H9 (cell line): ENCODE results near the gene NAV1. TPM values are rescaled to one million over a fixed set of nuclear protein-coding genes. Genes with fewer than 3 reads are reported as not detected.

Experiments used
- DNase-seq: peaks from one replicate; pipeline ENCODE4 v3.0.0-alpha.2; 2017
- H2AFZ ChIP-seq: one replicate; pipeline ENCODE4 v1.6.1; 2013; ENCODE audit warnings: mild to moderate bottlenecking, low read length, control low read depth, moderate library complexity
- H2AK5ac ChIP-seq: 2 replicates; pipeline ENCODE4 v1.6.1; 2013; ENCODE audit warnings: low read length, control low read depth, mixed read lengths; ENCODE audit not compliant: insufficient read length
- H2BK120ac ChIP-seq: one replicate; pipeline ENCODE4 v1.6.1; 2013; ENCODE audit warnings: low read depth, mild to moderate bottlenecking, low read length, control low read depth, inconsistent platforms; ENCODE audit not compliant: poor library complexity, severe bottlenecking
- H2BK12ac ChIP-seq: 2 replicates; pipeline ENCODE4 v1.6.1; 2013; ENCODE audit warnings: low read length, control low read depth, mixed read lengths, low read depth; ENCODE audit not compliant: insufficient read length
- H2BK15ac ChIP-seq: 2 replicates; pipeline ENCODE4 v1.6.1; 2013; ENCODE audit warnings: low read depth, low read length, control low read depth
- H2BK20ac ChIP-seq: one replicate; pipeline ENCODE4 v1.6.1; 2013; ENCODE audit warnings: low read depth, mild to moderate bottlenecking, low read length, control low read depth, inconsistent platforms; ENCODE audit not compliant: poor library complexity, severe bottlenecking
- H2BK5ac ChIP-seq: 2 replicates; pipeline ENCODE4 v1.6.1; 2013; ENCODE audit warnings: low read length, control low read depth, mixed read lengths; ENCODE audit not compliant: insufficient read length
- H3K14ac ChIP-seq: 2 replicates; pipeline ENCODE4 v1.6.1; 2013; ENCODE audit warnings: low read length, control low read depth; ENCODE audit not compliant: insufficient read depth
- H3K18ac ChIP-seq: 2 replicates; pipeline ENCODE4 v1.6.1; 2013; ENCODE audit warnings: low read depth, mild to moderate bottlenecking, mixed read lengths, low read length, control low read depth; ENCODE audit not compliant: insufficient read length
- H3K23ac ChIP-seq: 2 replicates; pipeline ENCODE4 v1.6.1; 2013; ENCODE audit warnings: low read length, control low read depth, mixed read lengths, low read depth; ENCODE audit not compliant: insufficient read length
- H3K23me2 ChIP-seq: 2 replicates; pipeline ENCODE4 v1.6.1; 2013; ENCODE audit warnings: low read depth, mild to moderate bottlenecking, mixed read lengths, low read length, control low read depth; ENCODE audit not compliant: insufficient read length, poor library complexity, severe bottlenecking
- H3K27ac ChIP-seq: 2 replicates; pipeline ENCODE4 v1.5.1; 2013; ENCODE audit warnings: low read length, control low read depth, mixed read lengths, low read depth; ENCODE audit not compliant: insufficient read length
- H3K27me3 ChIP-seq: 2 replicates; pipeline ENCODE4 v1.6.1; 2013; ENCODE audit warnings: low read length, control low read depth, inconsistent platforms; ENCODE audit not compliant: insufficient read depth
- H3K4ac ChIP-seq: 2 replicates; pipeline ENCODE4 v1.6.1; 2013; ENCODE audit warnings: low read depth, mild to moderate bottlenecking, control low read depth, inconsistent platforms, low read length, moderate library complexity
- H3K4me1 ChIP-seq: 2 replicates; pipeline ENCODE4 v1.6.1; 2013; ENCODE audit warnings: low read length, control low read depth, inconsistent platforms; ENCODE audit not compliant: insufficient read depth
- H3K4me2 ChIP-seq: 2 replicates; pipeline ENCODE4 v1.6.1; 2013; ENCODE audit warnings: low read length, control low read depth, mixed read lengths; ENCODE audit not compliant: insufficient read length, insufficient read depth
- H3K56ac ChIP-seq: 2 replicates; pipeline ENCODE4 v1.6.1; 2013; ENCODE audit warnings: low read depth, mild to moderate bottlenecking, mixed read lengths, low read length, control low read depth; ENCODE audit not compliant: insufficient read length
- H3K79me1 ChIP-seq: 2 replicates; pipeline ENCODE4 v1.6.1; 2013; ENCODE audit warnings: low read depth, mild to moderate bottlenecking, moderate library complexity, low read length, control low read depth, inconsistent platforms; ENCODE audit not compliant: insufficient read depth, poor library complexity, severe bottlenecking
- H3K79me2 ChIP-seq: 2 replicates; pipeline ENCODE4 v1.6.1; 2013; ENCODE audit warnings: low read length, control low read depth, inconsistent platforms; ENCODE audit not compliant: insufficient read depth
- H3K9ac ChIP-seq: 2 replicates; pipeline ENCODE4 v1.6.1; 2013; ENCODE audit warnings: low read length, control low read depth, mixed read lengths; ENCODE audit not compliant: insufficient read length; ENCODE audit errors: extremely low read depth
- H3K9me3 ChIP-seq: one replicate; pipeline ENCODE4 v1.6.1; 2013; ENCODE audit warnings: low read depth, low read length, inconsistent platforms; ENCODE audit not compliant: control insufficient read depth
- H3T11ph ChIP-seq: one replicate; pipeline ENCODE4 v1.6.1; 2013; ENCODE audit warnings: mild to moderate bottlenecking, low read length, control low read depth, inconsistent platforms
- H4K20me1 ChIP-seq: one replicate; pipeline ENCODE4 v1.6.1; 2013; ENCODE audit not compliant: control insufficient read depth, insufficient read length, insufficient read depth
- H4K5ac ChIP-seq: 2 replicates; pipeline ENCODE4 v1.6.1; 2013; ENCODE audit warnings: low read depth, mild to moderate bottlenecking, mixed read lengths, low read length, control low read depth; ENCODE audit not compliant: insufficient read length
- H4K8ac ChIP-seq: replicated peaks from 2 replicates; pipeline ENCODE4 v1.6.1; 2013; ENCODE audit warnings: low read length, control low read depth, mixed read lengths, low read depth; ENCODE audit not compliant: insufficient read length
- H4K91ac ChIP-seq: 2 replicates; pipeline ENCODE4 v1.6.1; 2013; ENCODE audit warnings: low read depth, mild to moderate bottlenecking, moderate library complexity, mixed read lengths, low read length, control low read depth; ENCODE audit not compliant: insufficient read length
- H3K27ac Mint-ChIP-seq, 3 experiments: 2 replicates in 2 of 3; 3 replicates in 1 of 3; pipeline ENCODE4 v1.8.0; 2020 to 2021; ENCODE audit warnings: mixed read lengths in 3 of 3, mild to moderate bottlenecking in 1 of 3, moderate library complexity in 1 of 3
- H3K27me3 Mint-ChIP-seq: 2 replicates; pipeline ENCODE4 v1.8.0; 2021; ENCODE audit warnings: low read depth, mild to moderate bottlenecking, moderate library complexity, mixed read lengths
- H3K36me3 Mint-ChIP-seq, 3 experiments: 2 replicates in 2 of 3; 3 replicates in 1 of 3; pipeline ENCODE4 v1.8.0; 2020 to 2021; ENCODE audit warnings: low read depth in 3 of 3, mixed read lengths in 3 of 3; ENCODE audit not compliant: insufficient read depth in 1 of 3
- H3K4me1 Mint-ChIP-seq, 2 experiments: 2 replicates each; pipeline ENCODE4 v1.8.0; 2020; ENCODE audit warnings: mixed read lengths in 2 of 2
- H3K4me3 Mint-ChIP-seq, 2 experiments: 2 replicates in 1 of 2; 3 replicates in 1 of 2; pipeline ENCODE4 v1.8.0; 2020 to 2021; ENCODE audit warnings: mild to moderate bottlenecking in 2 of 2, mixed read lengths in 2 of 2, moderate library complexity in 1 of 2
- H3K9me3 Mint-ChIP-seq, 2 experiments: 2 replicates in 1 of 2; 3 replicates in 1 of 2; pipeline ENCODE4 v1.8.0; 2020; ENCODE audit warnings: mild to moderate bottlenecking in 2 of 2, mixed read lengths in 2 of 2, moderate library complexity in 1 of 2
- CTCF ChIP-seq: fragments of 200-600 bp; sonication (generic); conservative IDR thresholded peaks from 3 replicates; pipeline ENCODE4 v1.8.0; 2021; ENCODE audit warnings: antibody characterized with exemption, mild to moderate bottlenecking
- WGBS: extraction: QIAGEN DNeasy Blood & Tissue Kit; methylation state at CpG from one replicate; pipeline ENCODE4 v1.1.7; 2013; ENCODE audit warnings: missing lambda C conversion rate, low lambda C conversion rate, mixed read lengths; ENCODE audit not compliant: insufficient read length; ENCODE audit errors: extremely low coverage; 5-methylcytosine and 5-hydroxymethylcytosine counted together
- total RNA-seq: library from RNA; stranded (reverse); gene quantifications from 2 replicates; pipeline ENCODE4 v1.2.1, GENCODE V29; 2021

NAV1 gene
- total RNA-seq, 1 experiment from 2014 or later = 20.5 TPM

DNA sequence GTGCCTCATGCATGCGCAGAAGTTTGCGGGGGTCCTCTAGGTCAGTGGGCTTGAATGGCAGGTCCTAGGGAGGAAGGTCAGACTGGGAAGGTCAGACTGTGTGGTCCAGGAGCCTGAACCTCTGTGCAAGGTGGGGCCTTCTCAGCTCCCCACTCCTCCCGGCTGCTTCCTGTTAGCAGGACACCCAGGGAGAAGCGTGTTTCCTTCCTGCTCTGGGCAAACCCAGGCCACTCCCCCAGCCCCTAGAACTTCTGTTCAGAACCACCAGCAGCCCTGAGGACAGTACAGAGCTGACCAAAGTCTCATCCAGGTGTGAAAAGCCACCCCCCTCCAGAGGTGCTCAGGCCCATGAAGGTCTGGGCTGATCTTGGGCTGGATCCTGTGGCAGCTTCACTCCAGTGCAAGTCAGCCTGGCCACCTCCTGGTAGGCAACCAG, 29.9 kb downstream of the NAV1 start:
- Histone ChIP-seq H4K20me1 (no peaks in the 10 kb centered on the region), H3K9me3 (no peaks in the 10 kb centered on the region), H3K4me2 (no peak overlapping the region), H3K4me1 (0 out of 2 replicates have a peak, but pooled peaks cover 2% of the 10 kb centered on the region), H2AFZ (no peak overlapping the region), H3K9ac (no peak overlapping the region), H3T11ph (no peak overlapping the region), H3K14ac (no peak overlapping the region; the same call in 1 of the 2 replicates), H3K4ac (no peak overlapping the region), H2BK5ac (no peak overlapping the region), H2AK5ac (no peak overlapping the region), H2BK12ac (no peak overlapping the region), H3K23ac (no peak overlapping the region), H2BK120ac (no peak overlapping the region), H4K91ac (no peak overlapping the region), H2BK20ac (no peak overlapping the region), H3K27ac (no peak overlapping the region), H4K5ac (no peak overlapping the region), H3K23me2 (no peaks in the 10 kb centered on the region), H3K56ac (no peak overlapping the region), H4K8ac (no peak overlapping the region), H2BK15ac (no peak overlapping the region), H3K79me2 (no peaks in the 10 kb centered on the region), H3K18ac (no peak overlapping the region), H3K27me3 (no peaks in the 10 kb centered on the region; the same call in 1 of the 2 replicates), H3K79me1 (no peaks in the 10 kb centered on the region)
- Mint-ChIP-seq H3K36me3 (no peaks in the 10 kb centered on the region; a peak in 1 of 7 replicates), H3K4me1 (peaks cover 4 to 17% of the 10 kb centered on the region in 2 experiments), H3K9me3 (peaks cover 0 to 2% of the 10 kb centered on the region in 2 experiments; a peak in 3 of 5 replicates), H3K27me3 (peaks cover 2% of the 10 kb centered on the region), H3K4me3 (no peak overlapping the region), H3K27ac (no peak overlapping the region; a peak in 1 of 7 replicates)
- DNase-seq = no peak
- no CpG with 5 or more reads among the region's 4 CpGs for WGBS
- TF ChIP-seq CTCF = no peak
